MG63 (cell line): ENCODE results near the gene TNRC6A. TPM values are rescaled to one million over a fixed set of nuclear protein-coding genes. Genes with fewer than 3 reads are reported as not detected.
"Not testable (repeated sequence)": the region's sequence is repeated elsewhere in the genome, so short reads cannot be mapped to it uniquely, and the experiment has no call there.

Experiments
- DNase-seq: peaks from one replicate; pipeline ENCODE4 v3.0.0-alpha.2; 2020
- H3K27me3 ChIP-seq: fragments of 250-450 bp; sonication (Bioruptor Pico); 2 replicates; pipeline ENCODE4 v1.5.1; 2020; ENCODE audit warnings: mild to moderate bottlenecking, moderate library complexity
- H3K36me3 ChIP-seq: fragments of 250-450 bp; sonication (Bioruptor Pico); 2 replicates; pipeline ENCODE4 v1.5.1; 2020; ENCODE audit warnings: mild to moderate bottlenecking, moderate library complexity
- H3K4me3 ChIP-seq: fragments of 250-450 bp; sonication (Bioruptor Pico); 2 replicates; pipeline ENCODE4 v1.5.1; 2020; ENCODE audit warnings: mild to moderate bottlenecking, moderate library complexity
- H3K9me3 ChIP-seq: fragments of 250-450 bp; sonication (Bioruptor Pico); 2 replicates; pipeline ENCODE4 v1.5.1; 2020; ENCODE audit warnings: mild to moderate bottlenecking, moderate library complexity
- total RNA-seq: library from RNA; depleted of rRNA; stranded (reverse); fragments of >200 nt; shearing (Covaris generic); gene quantifications from 2 replicates; pipeline ENCODE4 v1.2.3, GENCODE V29; 2014; ENCODE audit warnings: low replicate concordance

Gene TNRC6A
- total RNA-seq, 1 experiment from 2014 or later, result 9.2 TPM

- Histone ChIP-seq H3K9me3 (peaks cover 18% of the 10 kb centered on the region), H3K27me3 (no peaks in the 10 kb centered on the region), H3K4me3 (no peak overlapping the region), H3K36me3 (no peaks in the 10 kb centered on the region)
- no peak for DNase-seq
These were observed 16.1 kb upstream of the TNRC6A start for GRCh38 chr16:24713379-24713778.

GRCh38 chr16:24717411-24717810 is 12.0 kb upstream of the TNRC6A start:
- Histone ChIP-seq H3K27me3 (no peaks in the 10 kb centered on the region), H3K36me3 (no peaks in the 10 kb centered on the region), H3K9me3 (peaks cover 24% of the 10 kb centered on the region), H3K4me3 (no peak overlapping the region)
- DNase-seq, result peak; percentile 30

GRCh38 chr16:24718967-24719521 is 10.4 kb upstream of the TNRC6A start:
- Histone ChIP-seq H3K4me3 (no peak overlapping the region), H3K27me3 (no peaks in the 10 kb centered on the region), H3K36me3 (no peaks in the 10 kb centered on the region), H3K9me3 (peaks cover 12% of the 10 kb centered on the region)
- DNase-seq, result no peak

GRCh38 chr16:24721830-24722238 is 7.6 kb upstream of the TNRC6A start:
- H3K36me3 ChIP-seq, result no peaks in the 10 kb centered on the region
- peaks cover 7% of the 10 kb centered on the region for H3K9me3 ChIP-seq
- peak; percentile 16 for DNase-seq
- no peaks in the 10 kb centered on the region for H3K27me3 ChIP-seq
- no peak overlapping the region for H3K4me3 ChIP-seq

GRCh38 chr16:24723663-24724062 is 5.8 kb upstream of the TNRC6A start:
- Histone ChIP-seq H3K36me3 (no peaks in the 10 kb centered on the region), H3K4me3 (no peak overlapping the region), H3K9me3 (peaks cover 7% of the 10 kb centered on the region), H3K27me3 (no peaks in the 10 kb centered on the region)
- no peak for DNase-seq

GRCh38 chr16:24728011-24728410 is 1.4 kb upstream of the TNRC6A start:
- DNase-seq, result no peak
- Histone ChIP-seq H3K36me3 (peaks cover 23% of the 10 kb centered on the region), H3K27me3 (no peaks in the 10 kb centered on the region), H3K9me3 (no peaks in the 10 kb centered on the region), H3K4me3 (no peak overlapping the region)

- Histone ChIP-seq H3K36me3 (peaks cover 32% of the 10 kb centered on the region), H3K4me3 (peak overlapping the region; percentile 89), H3K9me3 (no peaks in the 10 kb centered on the region), H3K27me3 (no peaks in the 10 kb centered on the region)
- DNase-seq, result no peak
These were observed 584 bp upstream of the TNRC6A start for GRCh38 chr16:24728891-24729242.

GRCh38 chr16:24729951-24730815 is 732 bp downstream of the TNRC6A start:
- Histone ChIP-seq H3K4me3 (peak overlapping the region; percentile 89), H3K36me3 (peaks cover 45% of the 10 kb centered on the region), H3K9me3 (no peaks in the 10 kb centered on the region), H3K27me3 (no peaks in the 10 kb centered on the region)
- peak; percentile 50 for DNase-seq

GRCh38 chr16:24730914-24731313 is 1.5 kb downstream of the TNRC6A start:
- no peaks in the 10 kb centered on the region for H3K9me3 ChIP-seq
- DNase-seq, result no peak
- no peaks in the 10 kb centered on the region for H3K27me3 ChIP-seq
- peaks cover 48% of the 10 kb centered on the region for H3K36me3 ChIP-seq
- H3K4me3 ChIP-seq, result peak overlapping the region; percentile 88

- no peak for DNase-seq
- peaks cover 48% of the 10 kb centered on the region for H3K36me3 ChIP-seq
- H3K9me3 ChIP-seq, result no peaks in the 10 kb centered on the region
- peak overlapping the region; percentile 88 for H3K4me3 ChIP-seq
- H3K27me3 ChIP-seq, result no peaks in the 10 kb centered on the region
These were observed 2.4 kb downstream of the TNRC6A start for GRCh38 chr16:24731722-24732419.

GRCh38 chr16:24734382-24734781 is 4.9 kb downstream of the TNRC6A start:
- no peaks in the 10 kb centered on the region for H3K9me3 ChIP-seq
- DNase-seq, result no peak
- no peak overlapping the region for H3K4me3 ChIP-seq
- peaks cover 61% of the 10 kb centered on the region for H3K36me3 ChIP-seq
- H3K27me3 ChIP-seq, result no peaks in the 10 kb centered on the region

- no peak for DNase-seq
- H3K36me3 ChIP-seq, result peaks cover 62% of the 10 kb centered on the region
- no peak overlapping the region; the same call in 1 of the 2 replicates for H3K4me3 ChIP-seq
These were observed 7.3 kb downstream of the TNRC6A start for GRCh38 chr16:24736758-24737157.

GRCh38 chr16:24737391-24737871 is 8.0 kb downstream of the TNRC6A start:
- no peak for DNase-seq
- H3K4me3 ChIP-seq, result no peak overlapping the region; the same call in 1 of the 2 replicates
- no peaks in the 10 kb centered on the region for H3K27me3 ChIP-seq
- H3K9me3 ChIP-seq, result no peaks in the 10 kb centered on the region
- peaks cover 62% of the 10 kb centered on the region for H3K36me3 ChIP-seq

More at GRCh38 chr16:24736758-24737157, 7.3 kb downstream of the TNRC6A start:
- H3K9me3 ChIP-seq, result no peaks in the 10 kb centered on the region
- H3K27me3 ChIP-seq, result no peaks in the 10 kb centered on the region

- Histone ChIP-seq H3K9me3 (no peaks in the 10 kb centered on the region), H3K36me3 (peaks cover 62% of the 10 kb centered on the region), H3K27me3 (no peaks in the 10 kb centered on the region), H3K4me3 (no peak overlapping the region)
- no peak for DNase-seq
These were observed 8.6 kb downstream of the TNRC6A start for GRCh38 chr16:24737916-24738594.

GRCh38 chr16:24738895-24739294 is 9.4 kb downstream of the TNRC6A start:
- no peak for DNase-seq
- Histone ChIP-seq H3K27me3 (no peaks in the 10 kb centered on the region), H3K36me3 (peaks cover 61% of the 10 kb centered on the region), H3K9me3 (no peaks in the 10 kb centered on the region), H3K4me3 (no peak overlapping the region)

GRCh38 chr16:24741862-24742261 is 12.4 kb downstream of the TNRC6A start:
- Histone ChIP-seq H3K27me3 (no peaks in the 10 kb centered on the region), H3K9me3 (no peaks in the 10 kb centered on the region), H3K36me3 (peaks cover 65% of the 10 kb centered on the region), H3K4me3 (no peak overlapping the region)
- no peak for DNase-seq

- peaks cover 65% of the 10 kb centered on the region for H3K36me3 ChIP-seq
- not testable (repeated sequence) for H3K27me3 ChIP-seq, H3K4me3 ChIP-seq, H3K9me3 ChIP-seq, DNase-seq
These were observed 13.2 kb downstream of the TNRC6A start for GRCh38 chr16:24742610-24743009.
